ENCODE results near the gene TKTL1. TPM values are rescaled to one million over a fixed set of nuclear protein-coding genes. Genes with fewer than 3 reads are reported as not detected.

The TKTL1 gene
- total RNA-seq, 2 donors from 2014 or later: not detected

- H3K27me3 ChIP-seq: no peaks in the 10 kb centered on the region
- DNase-seq: no peak
- H3K27ac ChIP-seq: no peak overlapping the region
- ATAC-seq: no peak
- TF ChIP-seq POLR2A (IDR thresholded peaks at IDR 0.05): no peak
- no peak for TF ChIP-seq CTCF (IDR thresholded peaks at IDR 0.05)
- H3K36me3 ChIP-seq (replicated peaks in 1 of 2; ENCODE audit: insufficient read depth in 1 of 2, low read depth in 2 of 2): peaks cover 0 to 2% of the 10 kb centered on the region in 2 donors
- H3K4me1 ChIP-seq: no peaks in the 10 kb centered on the region
- intact Hi-C loops (cut with DNase I): no loop called here
- H3K9me3 ChIP-seq: no peaks in the 10 kb centered on the region
- no peak overlapping the region for H3K4me3 ChIP-seq
- 95 to 100% methylated on average over 2 to 22 of the region's 24 CpGs for WGBS, 2 donors
Measured at GRCh38 chrX:154353172-154353843, 57.7 kb downstream of the TKTL1 start.

- H3K27me3 ChIP-seq: no peaks in the 10 kb centered on the region
- no peaks in the 10 kb centered on the region for H3K4me1 ChIP-seq
- no peak overlapping the region for H3K4me3 ChIP-seq
- peaks cover 0 to 2% of the 10 kb centered on the region in 2 donors for H3K36me3 ChIP-seq (replicated peaks in 1 of 2; ENCODE audit: insufficient read depth in 1 of 2, low read depth in 2 of 2)
- no peak overlapping the region for H3K27ac ChIP-seq
- DNase-seq: no peak
- TF ChIP-seq POLR2A (IDR thresholded peaks at IDR 0.05): no peak
- no peak for TF ChIP-seq CTCF (IDR thresholded peaks at IDR 0.05)
- no peaks in the 10 kb centered on the region for H3K9me3 ChIP-seq
- no peak for ATAC-seq
- 80% methylated on average over 3 of the region's 14 CpGs; no CpG with 5 or more reads in 1 of the 2 donors for WGBS, 2 donors
- intact Hi-C loops (cut with DNase I): no loop called here
Measured at GRCh38 chrX:154354013-154354412, 58.4 kb downstream of the TKTL1 start.

- no peak overlapping the region for H3K4me3 ChIP-seq
- H3K27ac ChIP-seq: no peak overlapping the region
- DNase-seq (no peak), ATAC-seq (no peak)
- 82% methylated on average over 6 of the region's 13 CpGs; no CpG with 5 or more reads in 1 of the 2 donors for WGBS, 2 donors
- no peaks in the 10 kb centered on the region for H3K27me3 ChIP-seq
- H3K4me1 ChIP-seq: no peaks in the 10 kb centered on the region
- no peaks in the 10 kb centered on the region for H3K9me3 ChIP-seq
- TF ChIP-seq POLR2A (IDR thresholded peaks at IDR 0.05): no peak
- TF ChIP-seq CTCF (IDR thresholded peaks at IDR 0.05): no peak
- peaks cover 0 to 2% of the 10 kb centered on the region in 2 donors for H3K36me3 ChIP-seq (replicated peaks in 1 of 2; ENCODE audit: insufficient read depth in 1 of 2, low read depth in 2 of 2)
- intact Hi-C loops (cut with DNase I): no loop called here
Measured at GRCh38 chrX:154354516-154354915, 58.9 kb downstream of the TKTL1 start.

- Histone ChIP-seq H3K27ac (no peak overlapping the region), H3K27me3 (no peaks in the 10 kb centered on the region), H3K36me3 (replicated peaks in 1 of 2; ENCODE audit: insufficient read depth in 1 of 2, low read depth in 2 of 2) (peaks cover 0 to 2% of the 10 kb centered on the region in 2 donors), H3K4me3 (no peak overlapping the region), H3K4me1 (no peaks in the 10 kb centered on the region), H3K9me3 (no peaks in the 10 kb centered on the region)
- ATAC-seq (no peak), DNase-seq (no peak)
- 82% methylated on average over 6 of the region's 30 CpGs; no CpG with 5 or more reads in 1 of the 2 donors for WGBS, 2 donors
- intact Hi-C loops (cut with DNase I): no loop called here
- TF ChIP-seq CTCF (IDR thresholded peaks at IDR 0.05): no peak
Measured at GRCh38 chrX:154355094-154355775, 59.6 kb downstream of the TKTL1 start.

Measured in body of pancreas (tissue), 4 donors.